Neural cell (in vitro differentiated cells): ENCODE results near the gene SHC1.

Source experiments
- CTCF ChIP-seq: fragments of 450-650 bp; IDR thresholded peaks from 2 replicates; pipeline ENCODE4 v1.5.1; 2014; ENCODE audit warnings: antibody characterized with exemption, mild to moderate bottlenecking, moderate library complexity; ENCODE audit not compliant: poor library complexity, severe bottlenecking
- EP300 ChIP-seq: fragments of 450-650 bp; conservative IDR thresholded peaks from 2 replicates; pipeline ENCODE4 v1.6.1; 2014; ENCODE audit warnings: antibody characterized with exemption, mild to moderate bottlenecking, moderate library complexity; ENCODE audit not compliant: poor library complexity, severe bottlenecking
- EZH2 ChIP-seq: fragments of 200-600, 300-800 bp; shearing (Covaris generic), sonication (generic); IDR thresholded peaks from 2 replicates; pipeline ENCODE4 v1.6.1; 2014; ENCODE audit warnings: antibody characterized with exemption, low read length, borderline replicate concordance, mild to moderate bottlenecking; ENCODE audit not compliant: insufficient read depth, poor library complexity, severe bottlenecking
- POLR2AphosphoS5 ChIP-seq: IDR thresholded peaks from 2 replicates; pipeline ENCODE4 v1.6.1; 2012
- RAD21 ChIP-seq: fragments of 450-650 bp; conservative IDR thresholded peaks from 2 replicates; pipeline ENCODE4 v1.6.1; 2014; ENCODE audit warnings: antibody characterized with exemption, mild to moderate bottlenecking, moderate library complexity
- REST ChIP-seq: IDR thresholded peaks from 2 replicates; pipeline ENCODE4 v1.6.1; 2012; ENCODE audit warnings: borderline replicate concordance
- SMC3 ChIP-seq: fragments of 450-650 bp; conservative IDR thresholded peaks from 2 replicates; pipeline ENCODE4 v1.6.1; 2014; ENCODE audit warnings: antibody characterized with exemption, mild to moderate bottlenecking, moderate library complexity; ENCODE audit not compliant: poor library complexity
- TAF1 ChIP-seq: IDR thresholded peaks from 2 replicates; pipeline ENCODE4 v1.6.1; 2012; ENCODE audit warnings: low read depth

GRCh38 chr1:154982897-154983648 is 12.5 kb upstream of the SHC1 start, which contains the start of gene FLAD1:
- no peak for TF ChIP-seq CTCF
- peak; percentile 22 for TF ChIP-seq EP300
- TF ChIP-seq TAF1, result peak; percentile 68
- TF ChIP-seq POLR2AphosphoS5, result peak; percentile 87
- no peak for TF ChIP-seq EZH2
- TF ChIP-seq SMC3, result no peak
- TF ChIP-seq RAD21, result peak; percentile 26
- TF ChIP-seq REST, result peak; percentile 77
